HL-60/S4 treated with phorbol 12-myristate 13-acetate at 8.2 ng/mL for 4 days and 3 days (cell line): Measurements from ENCODE around the gene GALNT15.

Source experiments
- in situ Hi-C: fragments of 300-500 bp; cut with MboI; formaldehyde crosslinking; loops from 2 replicates; pipeline ENCODE4 v1.15.0; 2022; ENCODE audit warnings: low sequenced_read_pairs

GALNT15 gene

GRCh38 chr3:16279010-16279801 lies 104.7 kb downstream of the GALNT15 start:
- in situ Hi-C loops: loop anchor here (10.0 kb wide), 1 partner anchor 276 kb away; no protein-coding TSS in a partner anchor

DNA sequence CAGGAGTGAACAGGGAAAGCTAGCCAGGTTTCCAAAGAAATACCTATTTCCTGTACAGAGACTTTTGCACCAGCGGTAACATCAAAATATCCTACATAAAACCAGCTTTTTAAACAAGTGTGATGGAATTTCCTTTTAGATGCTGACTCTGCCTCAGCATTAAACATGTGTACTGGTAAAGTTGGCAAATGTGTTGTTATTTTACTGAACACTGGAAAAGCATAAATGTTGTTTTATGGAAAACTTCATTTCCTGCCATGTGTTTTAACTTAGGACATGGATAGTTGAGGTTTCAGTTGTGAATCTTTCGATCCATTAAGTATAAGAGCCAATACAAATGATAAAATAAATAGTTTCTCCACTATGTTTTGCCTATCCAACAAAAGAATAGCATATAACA lies 106.2 kb downstream of the GALNT15 start:
- in situ Hi-C loops: no loop called here
